HG03432 (cell line): ENCODE data around the gene LAMA3.

Source experiments
- ATAC-seq: cut with Tn5 transposase; IDR thresholded peaks from one replicate; pipeline ENCODE4 v1.9.1; 2021; ENCODE audit warnings: mild to moderate bottlenecking, moderate library complexity; ENCODE audit not compliant: unreplicated experiment

LAMA3 gene

GRCh38 chr18:23669804-23670405 is 19.3 kb upstream of the LAMA3 start:
- no peak for ATAC-seq

- ATAC-seq, result no peak
Observed at GRCh38 chr18:23671564-23671963, 17.7 kb upstream of the LAMA3 start.

GRCh38 chr18:23673725-23674124 is 15.5 kb upstream of the LAMA3 start:
- peak; percentile 60 for ATAC-seq

- no peak for ATAC-seq
Observed at GRCh38 chr18:23675236-23675635, 14.0 kb upstream of the LAMA3 start.

GRCh38 chr18:23675896-23676295 is 13.4 kb upstream of the LAMA3 start:
- no peak for ATAC-seq

- ATAC-seq, result peak; percentile 36
Observed at GRCh38 chr18:23682045-23682444, 7.2 kb upstream of the LAMA3 start.

- peak; percentile 66 for ATAC-seq
Observed at GRCh38 chr18:23682472-23682871, 6.8 kb upstream of the LAMA3 start.

GRCh38 chr18:23683155-23683554 is 6.1 kb upstream of the LAMA3 start:
- no peak for ATAC-seq

- ATAC-seq, result no peak
Observed at GRCh38 chr18:23683671-23684070, 5.6 kb upstream of the LAMA3 start.

- no peak for ATAC-seq
Observed at GRCh38 chr18:23684515-23685197, 4.6 kb upstream of the LAMA3 start.

- no peak for ATAC-seq
Observed at GRCh38 chr18:23688528-23688927, 725 bp upstream of the LAMA3 start.

GRCh38 chr18:23689616-23690504 is 607 bp downstream of the LAMA3 start:
- peak; percentile 35 for ATAC-seq

GRCh38 chr18:23690505-23691068 is 1.3 kb downstream of the LAMA3 start:
- no peak for ATAC-seq

GRCh38 chr18:23693846-23694245 is 4.6 kb downstream of the LAMA3 start:
- no peak for ATAC-seq

GRCh38 chr18:23694637-23695430 is 5.6 kb downstream of the LAMA3 start:
- no peak for ATAC-seq

GRCh38 chr18:23701017-23701416 is 11.8 kb downstream of the LAMA3 start:
- no peak for ATAC-seq

- no peak for ATAC-seq
Observed at GRCh38 chr18:23701544-23702064, 12.4 kb downstream of the LAMA3 start.

- ATAC-seq, result no peak
Observed at GRCh38 chr18:23702606-23703005, 13.4 kb downstream of the LAMA3 start.

GRCh38 chr18:23703057-23703986 is 14.1 kb downstream of the LAMA3 start:
- ATAC-seq, result peak; percentile 52
